NT2/D1 (cell line): ENCODE results near the gene NPR2.

ENCODE experiments used
- DNase-seq: peaks from one replicate; pipeline ENCODE4 v3.0.0-alpha.2; 2011; ENCODE audit warnings: low read depth, low spot score
- H3K27me3 ChIP-seq: 2 replicates; pipeline ENCODE4 v1.6.0; 2011; ENCODE audit warnings: mild to moderate bottlenecking; ENCODE audit not compliant: insufficient read length, insufficient read depth
- H3K36me3 ChIP-seq: 2 replicates; pipeline ENCODE4 v1.6.1; 2011; ENCODE audit warnings: mild to moderate bottlenecking, low read length, mixed read lengths; ENCODE audit not compliant: insufficient read depth, insufficient read length
- H3K4me1 ChIP-seq: 2 replicates; pipeline ENCODE4 v1.5.1; 2011; ENCODE audit not compliant: insufficient read depth, insufficient read length
- H3K4me3 ChIP-seq: 2 replicates; pipeline ENCODE4 v1.5.1; 2011; ENCODE audit warnings: low read depth; ENCODE audit not compliant: insufficient read length
- H3K9ac ChIP-seq: 2 replicates; pipeline ENCODE4 v1.6.0; 2011; ENCODE audit warnings: low read depth; ENCODE audit not compliant: insufficient read length
- H3K9me3 ChIP-seq: 2 replicates; pipeline ENCODE4 v1.5.1; 2011; ENCODE audit warnings: mild to moderate bottlenecking, low read length; ENCODE audit not compliant: insufficient read depth
- SUZ12 ChIP-seq: IDR thresholded peaks from 2 replicates; pipeline ENCODE4 v1.6.1; 2011; ENCODE audit not compliant: insufficient read length, insufficient read depth; ENCODE audit errors: extremely low read depth
- YY1 ChIP-seq: IDR thresholded peaks from 2 replicates; pipeline ENCODE4 v1.6.1; 2011; ENCODE audit not compliant: insufficient read length, insufficient read depth
- ZNF274 ChIP-seq: IDR thresholded peaks from 2 replicates; pipeline ENCODE4 v1.6.1; 2011; ENCODE audit warnings: mild to moderate bottlenecking, low read depth, low read length

NPR2 gene

DNA sequence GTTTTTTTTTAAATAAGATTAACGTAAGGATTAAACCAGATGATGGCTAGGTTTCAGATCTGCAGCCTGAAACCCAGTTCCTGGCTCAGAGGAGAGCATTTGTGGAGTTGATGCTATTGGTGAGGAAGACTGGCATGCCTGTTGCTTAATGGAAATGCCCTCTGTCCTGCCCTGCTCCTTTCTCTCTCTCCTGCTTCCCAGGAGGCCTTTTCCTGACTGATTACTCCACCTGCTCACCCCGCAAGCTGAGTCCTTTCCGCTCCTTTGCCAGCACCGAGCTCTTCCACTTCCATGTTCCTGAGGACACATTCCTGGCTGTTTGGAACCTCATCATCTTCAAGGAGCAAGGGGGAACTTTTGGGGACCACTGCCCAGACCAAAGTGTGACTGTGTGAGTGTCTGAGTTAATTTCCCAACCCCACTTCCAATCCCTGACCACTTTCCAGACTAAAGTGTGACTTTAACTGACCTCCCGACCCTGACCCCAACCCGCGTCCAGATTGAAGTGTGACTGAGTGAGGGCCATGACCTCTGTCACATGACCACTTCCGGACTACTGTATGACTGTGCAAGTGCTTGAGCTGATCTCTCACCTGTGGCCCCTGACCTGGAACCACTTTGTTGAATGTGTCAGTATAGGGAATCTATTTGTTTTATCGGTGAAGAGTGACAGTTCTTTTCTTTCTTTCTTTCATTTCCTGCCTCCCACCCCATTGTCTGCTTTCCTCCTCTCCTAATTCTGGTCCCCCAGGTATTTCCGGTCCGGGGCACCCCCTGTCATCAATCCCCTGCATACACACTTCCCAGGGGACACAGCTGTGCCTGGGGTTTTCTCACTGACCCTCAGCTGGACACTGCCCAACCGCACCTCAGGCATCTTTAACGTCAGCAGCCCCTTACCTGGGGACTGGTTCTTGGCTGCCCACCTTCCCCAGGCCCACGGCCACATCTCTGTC is 43.1 kb downstream of the NPR2 start:
- H3K9ac ChIP-seq, result no peak overlapping the region
- no peak for DNase-seq
- no peaks in the 10 kb centered on the region for H3K36me3 ChIP-seq
- no peaks in the 10 kb centered on the region for H3K4me1 ChIP-seq
- no peaks in the 10 kb centered on the region for H3K9me3 ChIP-seq
- no peak overlapping the region for H3K4me3 ChIP-seq
- H3K27me3 ChIP-seq, result no peaks in the 10 kb centered on the region
- TF ChIP-seq ZNF274 (no peak), SUZ12 (no peak), YY1 (no peak)

DNA sequence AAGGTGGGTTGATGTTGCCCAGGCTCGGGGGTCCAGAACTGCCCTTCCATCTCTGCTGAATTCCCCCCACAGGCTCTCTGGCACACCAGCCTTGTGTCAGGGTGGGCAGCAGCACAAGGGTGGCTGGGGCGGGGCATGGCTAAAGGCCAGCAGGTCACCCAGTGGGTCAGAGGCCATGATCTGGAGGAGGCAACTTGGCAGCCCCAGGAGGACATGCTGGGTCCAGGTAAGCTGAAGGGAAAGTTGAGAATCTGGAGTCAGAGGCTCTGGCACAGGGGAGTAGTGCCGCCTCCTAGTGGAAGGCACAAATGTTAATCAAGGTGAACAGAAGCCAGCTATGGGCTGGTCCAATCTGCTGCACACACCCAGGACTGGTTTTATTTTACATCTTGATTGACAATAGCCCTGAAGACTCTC is 43.8 kb downstream of the NPR2 start:
- no peaks in the 10 kb centered on the region for H3K27me3 ChIP-seq
- H3K9me3 ChIP-seq, result no peaks in the 10 kb centered on the region
- no peak for DNase-seq
- no peaks in the 10 kb centered on the region for H3K36me3 ChIP-seq
- H3K4me3 ChIP-seq, result no peak overlapping the region
- no peaks in the 10 kb centered on the region for H3K4me1 ChIP-seq
- H3K9ac ChIP-seq, result no peak overlapping the region
- no peak for TF ChIP-seq YY1
- TF ChIP-seq SUZ12, result no peak
- TF ChIP-seq ZNF274, result no peak

DNA sequence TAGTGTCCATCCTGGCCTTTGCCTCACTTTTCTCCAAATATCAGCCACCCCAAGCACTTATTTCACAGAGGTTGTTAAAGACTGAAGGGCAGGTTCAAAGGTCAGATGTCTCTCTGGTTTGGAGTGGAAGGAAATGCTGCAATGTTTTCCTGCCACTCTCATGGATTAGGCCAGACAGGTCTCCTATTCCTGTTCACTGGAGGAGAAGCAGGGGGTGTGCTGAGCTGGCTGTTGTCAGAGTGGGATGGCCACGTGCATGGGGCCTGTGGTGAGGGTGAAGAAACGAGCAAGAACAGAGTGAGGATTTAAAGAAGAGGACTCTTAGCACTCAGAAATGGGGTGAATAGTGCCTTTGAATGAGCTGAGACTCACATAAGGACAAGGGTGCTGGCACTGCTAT is 44.4 kb downstream of the NPR2 start:
- Histone ChIP-seq H3K9me3 (no peaks in the 10 kb centered on the region), H3K36me3 (no peaks in the 10 kb centered on the region), H3K4me1 (peaks cover 1% of the 10 kb centered on the region), H3K27me3 (no peaks in the 10 kb centered on the region), H3K4me3 (no peak overlapping the region), H3K9ac (no peak overlapping the region)
- TF ChIP-seq YY1 (no peak), SUZ12 (no peak), ZNF274 (no peak)
- no peak for DNase-seq

- H3K4me1 ChIP-seq, result peaks cover 4% of the 10 kb centered on the region
- no peak overlapping the region for H3K4me3 ChIP-seq
- no peaks in the 10 kb centered on the region for H3K36me3 ChIP-seq
- DNase-seq, result no peak
- H3K9me3 ChIP-seq, result no peaks in the 10 kb centered on the region
- no peak overlapping the region for H3K9ac ChIP-seq
- H3K27me3 ChIP-seq, result no peaks in the 10 kb centered on the region
- TF ChIP-seq SUZ12, result no peak
- no peak for TF ChIP-seq YY1
- no peak for TF ChIP-seq ZNF274
Observed at GRCh38 chr9:35836595-35836994, 45.2 kb downstream of the NPR2 start.

DNA sequence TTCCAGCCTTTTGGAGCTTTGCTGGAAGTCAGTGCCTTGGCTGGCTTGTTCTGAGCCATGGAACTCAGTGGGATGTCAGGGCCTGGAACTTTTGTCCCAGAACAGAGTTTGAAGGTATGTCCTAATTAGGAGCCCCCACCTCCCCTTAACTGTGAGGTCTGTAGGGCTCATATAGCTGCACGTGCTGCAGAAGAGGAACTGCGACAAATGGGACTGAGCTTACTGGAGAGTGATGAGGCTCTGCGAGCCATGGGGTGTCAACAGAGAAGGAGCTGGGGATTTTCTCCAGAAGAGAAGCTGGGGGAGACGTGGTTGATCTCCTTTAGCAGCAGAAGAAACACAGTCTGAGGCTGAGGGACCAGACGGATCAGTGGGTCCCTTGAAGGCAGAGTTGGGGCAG is 48.5 kb downstream of the NPR2 start:
- Histone ChIP-seq H3K4me1 (peaks cover 9% of the 10 kb centered on the region), H3K9me3 (no peaks in the 10 kb centered on the region), H3K27me3 (no peaks in the 10 kb centered on the region), H3K36me3 (no peaks in the 10 kb centered on the region), H3K9ac (no peak overlapping the region), H3K4me3 (no peak overlapping the region)
- no peak for TF ChIP-seq SUZ12
- no peak for TF ChIP-seq ZNF274
- no peak for TF ChIP-seq YY1
- no peak for DNase-seq

GRCh38 chr9:35840881-35841644 is 49.7 kb downstream of the NPR2 start:
- Histone ChIP-seq H3K27me3 (no peaks in the 10 kb centered on the region), H3K4me1 (peaks cover 9% of the 10 kb centered on the region), H3K9me3 (no peaks in the 10 kb centered on the region), H3K9ac (no peak overlapping the region), H3K4me3 (no peak overlapping the region), H3K36me3 (no peaks in the 10 kb centered on the region)
- TF ChIP-seq YY1 (no peak), SUZ12 (no peak), ZNF274 (no peak)
- DNase-seq, result no peak

- peaks cover 9% of the 10 kb centered on the region for H3K4me1 ChIP-seq
- no peak overlapping the region for H3K4me3 ChIP-seq
- no peak for DNase-seq
- TF ChIP-seq SUZ12 (no peak), ZNF274 (no peak), YY1 (no peak)
- H3K27me3 ChIP-seq, result no peaks in the 10 kb centered on the region
- no peaks in the 10 kb centered on the region for H3K36me3 ChIP-seq
- H3K9me3 ChIP-seq, result no peaks in the 10 kb centered on the region
- no peak overlapping the region for H3K9ac ChIP-seq
Observed at GRCh38 chr9:35841645-35841900, 50.2 kb downstream of the NPR2 start.
